ENCODE measurements around the gene DHRSX.

DNA sequence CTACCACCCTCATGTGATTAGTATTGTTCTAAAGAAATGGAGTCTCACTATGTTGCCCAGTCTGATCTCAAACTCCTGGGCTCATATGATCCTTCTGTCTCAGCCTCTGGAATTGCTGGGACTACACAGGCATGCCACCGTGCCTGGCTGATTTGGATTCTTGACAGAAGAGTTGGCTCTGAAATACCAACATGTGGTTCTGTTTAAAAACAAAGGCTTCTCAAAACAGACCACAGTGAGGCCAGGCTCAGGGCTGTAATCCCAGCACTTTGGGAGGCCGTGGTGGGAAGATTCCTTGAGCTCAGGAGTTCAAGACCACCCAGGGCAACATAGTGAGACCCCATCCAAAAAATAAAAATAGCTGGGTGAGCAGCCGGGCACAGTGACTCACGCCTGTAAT is 126.7 kb downstream of the DHRSX start:
- TF ChIP-seq, protein P1, sequence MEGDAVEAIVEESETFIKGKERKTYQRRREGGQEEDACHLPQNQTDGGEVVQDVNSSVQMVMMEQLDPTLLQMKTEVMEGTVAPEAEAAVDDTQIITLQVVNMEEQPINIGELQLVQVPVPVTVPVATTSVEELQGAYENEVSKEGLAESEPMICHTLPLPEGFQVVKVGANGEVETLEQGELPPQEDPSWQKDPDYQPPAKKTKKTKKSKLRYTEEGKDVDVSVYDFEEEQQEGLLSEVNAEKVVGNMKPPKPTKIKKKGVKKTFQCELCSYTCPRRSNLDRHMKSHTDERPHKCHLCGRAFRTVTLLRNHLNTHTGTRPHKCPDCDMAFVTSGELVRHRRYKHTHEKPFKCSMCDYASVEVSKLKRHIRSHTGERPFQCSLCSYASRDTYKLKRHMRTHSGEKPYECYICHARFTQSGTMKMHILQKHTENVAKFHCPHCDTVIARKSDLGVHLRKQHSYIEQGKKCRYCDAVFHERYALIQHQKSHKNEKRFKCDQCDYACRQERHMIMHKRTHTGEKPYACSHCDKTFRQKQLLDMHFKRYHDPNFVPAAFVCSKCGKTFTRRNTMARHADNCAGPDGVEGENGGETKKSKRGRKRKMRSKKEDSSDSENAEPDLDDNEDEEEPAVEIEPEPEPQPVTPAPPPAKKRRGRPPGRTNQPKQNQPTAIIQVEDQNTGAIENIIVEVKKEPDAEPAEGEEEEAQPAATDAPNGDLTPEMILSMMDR (IDR thresholded peaks at IDR 0.05; ENCODE audit: poor library complexity) = no peak
- no peak for TF ChIP-seq EZH2 (IDR thresholded peaks at IDR 0.05; ENCODE audit: borderline replicate concordance)
- no peak for TF ChIP-seq EZH2phosphoT487 (IDR thresholded peaks at IDR 0.05; ENCODE audit: low read depth, severe bottlenecking, unreplicated experiment)
